Bronchial epithelial cell (primary cell): ENCODE measurements around the gene SDK2. TPM values are rescaled to one million over a fixed set of nuclear protein-coding genes. Genes with fewer than 3 reads are reported as not detected.

Source experiments
- DNase-seq: peaks from one replicate; pipeline ENCODE4 v3.0.0-alpha.2; 2010; ENCODE audit warnings: low read depth
- FAIRE-seq: peaks from 2 replicates; lab custom pipeline; 2011; peaks lifted over from hg19 to GRCh38; lab: Jason Lieb, UNC
- H3K27me3 ChIP-seq: 2 replicates; pipeline ENCODE4 v1.5.1; 2011; ENCODE audit warnings: low read length; ENCODE audit not compliant: control insufficient read depth, insufficient read depth
- H3K36me3 ChIP-seq: 2 replicates; pipeline ENCODE4 v1.5.1; 2011; ENCODE audit warnings: low read length; ENCODE audit not compliant: control insufficient read depth, insufficient read depth
- H3K4me3 ChIP-seq: 2 replicates; pipeline ENCODE4 v1.5.1; 2011; ENCODE audit warnings: mild to moderate bottlenecking, low read depth, low read length, control low read depth
- total RNA-seq: library from RNA; depleted of rRNA; stranded (reverse); fragments of >200 nt; gene quantifications from 2 replicates; pipeline ENCODE4 v1.2.1, GENCODE V29; 2014
- TF ChIP-seq, protein P1 (sequence below): IDR thresholded peaks from 2 replicates; pipeline ENCODE4 v1.5.1; 2011; ENCODE audit warnings: mild to moderate bottlenecking, moderate library complexity, low read length, control low read depth, inconsistent platforms; ENCODE audit not compliant: insufficient read depth, severe bottlenecking

SDK2 gene
- total RNA-seq, 1 donor from 2014 or later = 2.1 TPM

DNA sequence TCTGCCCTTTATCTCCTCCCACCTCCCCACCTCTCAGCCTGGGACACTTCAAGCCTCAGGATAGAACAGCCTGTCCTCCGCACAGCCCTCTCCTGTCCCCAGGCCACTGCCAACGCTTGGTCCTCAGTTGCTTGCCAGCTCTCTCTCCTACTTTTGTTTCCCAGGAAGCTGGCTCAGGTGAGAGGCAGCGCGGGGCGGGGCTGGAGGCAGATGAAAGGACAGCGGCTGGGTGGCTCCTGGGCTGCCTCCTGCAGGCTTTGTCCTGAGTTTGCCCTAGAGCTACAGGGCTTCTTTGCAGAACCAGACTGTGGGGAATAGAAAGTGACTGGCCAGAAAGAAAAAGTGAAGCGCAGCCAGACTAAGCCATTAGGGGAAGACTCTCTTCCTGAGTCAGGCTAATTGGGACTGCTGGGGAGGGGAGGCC is 284.2 kb downstream of the SDK2 start:
- DNase-seq (peak; percentile 58), FAIRE-seq (no peak)
- H3K36me3 ChIP-seq = peaks cover 7% of the 10 kb centered on the region
- TF ChIP-seq, protein P1, sequence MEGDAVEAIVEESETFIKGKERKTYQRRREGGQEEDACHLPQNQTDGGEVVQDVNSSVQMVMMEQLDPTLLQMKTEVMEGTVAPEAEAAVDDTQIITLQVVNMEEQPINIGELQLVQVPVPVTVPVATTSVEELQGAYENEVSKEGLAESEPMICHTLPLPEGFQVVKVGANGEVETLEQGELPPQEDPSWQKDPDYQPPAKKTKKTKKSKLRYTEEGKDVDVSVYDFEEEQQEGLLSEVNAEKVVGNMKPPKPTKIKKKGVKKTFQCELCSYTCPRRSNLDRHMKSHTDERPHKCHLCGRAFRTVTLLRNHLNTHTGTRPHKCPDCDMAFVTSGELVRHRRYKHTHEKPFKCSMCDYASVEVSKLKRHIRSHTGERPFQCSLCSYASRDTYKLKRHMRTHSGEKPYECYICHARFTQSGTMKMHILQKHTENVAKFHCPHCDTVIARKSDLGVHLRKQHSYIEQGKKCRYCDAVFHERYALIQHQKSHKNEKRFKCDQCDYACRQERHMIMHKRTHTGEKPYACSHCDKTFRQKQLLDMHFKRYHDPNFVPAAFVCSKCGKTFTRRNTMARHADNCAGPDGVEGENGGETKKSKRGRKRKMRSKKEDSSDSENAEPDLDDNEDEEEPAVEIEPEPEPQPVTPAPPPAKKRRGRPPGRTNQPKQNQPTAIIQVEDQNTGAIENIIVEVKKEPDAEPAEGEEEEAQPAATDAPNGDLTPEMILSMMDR = peak; percentile 52
- no peaks in the 10 kb centered on the region for H3K27me3 ChIP-seq
- no peak overlapping the region for H3K4me3 ChIP-seq

DNA sequence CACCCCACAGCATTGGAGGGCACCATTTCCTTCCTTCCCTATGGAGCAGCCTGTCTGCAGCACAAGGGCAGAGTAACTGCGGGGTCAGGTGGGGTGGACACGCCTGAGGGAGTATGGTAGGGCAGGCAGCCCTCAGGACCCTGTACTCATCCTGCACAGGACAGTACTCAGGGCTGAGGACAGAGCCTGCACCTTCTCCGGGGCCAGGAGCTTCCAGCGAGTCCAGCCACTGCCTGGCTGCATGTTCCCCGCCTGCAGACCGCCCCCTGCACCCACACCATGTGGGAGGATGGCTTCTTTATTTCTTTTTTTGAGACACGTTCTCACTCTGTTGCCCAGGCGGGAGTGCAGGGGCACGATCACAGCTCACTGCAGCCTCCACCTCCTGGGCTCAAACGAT is 284.9 kb downstream of the SDK2 start:
- H3K27me3 ChIP-seq = no peaks in the 10 kb centered on the region
- no peak overlapping the region for H3K4me3 ChIP-seq
- DNase-seq = no peak
- TF ChIP-seq, protein P1 = no peak
- no peak for FAIRE-seq
- peaks cover 7% of the 10 kb centered on the region for H3K36me3 ChIP-seq

GRCh38 chr17:73358668-73359067 is 285.6 kb downstream of the SDK2 start:
- H3K27me3 ChIP-seq = no peaks in the 10 kb centered on the region
- FAIRE-seq (no peak), DNase-seq (no peak)
- TF ChIP-seq, protein P1 = no peak
- H3K36me3 ChIP-seq = peaks cover 6% of the 10 kb centered on the region
- H3K4me3 ChIP-seq = no peak overlapping the region

DNA sequence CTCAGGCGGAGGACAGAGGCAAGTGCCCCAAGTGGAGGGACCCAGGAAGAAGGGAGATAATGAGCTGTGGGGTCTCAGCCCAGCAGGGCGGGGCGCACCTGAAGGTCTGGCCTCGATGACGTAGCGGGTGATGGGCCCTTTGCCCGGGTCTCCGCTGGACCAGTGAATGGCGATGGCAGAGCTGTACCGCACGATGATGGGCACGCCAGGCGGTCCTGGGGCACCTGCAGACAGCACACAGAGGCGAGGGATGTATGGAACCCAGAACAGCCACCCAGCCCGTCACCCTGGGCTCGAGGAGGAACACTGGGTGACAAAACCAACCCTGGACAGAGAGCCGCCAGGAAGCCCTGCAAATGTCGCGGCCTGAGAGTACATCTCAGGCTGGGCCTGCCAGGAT is 286.3 kb downstream of the SDK2 start:
- FAIRE-seq (no peak), DNase-seq (no peak)
- Histone ChIP-seq H3K36me3 (peaks cover 4% of the 10 kb centered on the region), H3K27me3 (no peaks in the 10 kb centered on the region), H3K4me3 (no peak overlapping the region)
- TF ChIP-seq, protein P1 = no peak

DNA sequence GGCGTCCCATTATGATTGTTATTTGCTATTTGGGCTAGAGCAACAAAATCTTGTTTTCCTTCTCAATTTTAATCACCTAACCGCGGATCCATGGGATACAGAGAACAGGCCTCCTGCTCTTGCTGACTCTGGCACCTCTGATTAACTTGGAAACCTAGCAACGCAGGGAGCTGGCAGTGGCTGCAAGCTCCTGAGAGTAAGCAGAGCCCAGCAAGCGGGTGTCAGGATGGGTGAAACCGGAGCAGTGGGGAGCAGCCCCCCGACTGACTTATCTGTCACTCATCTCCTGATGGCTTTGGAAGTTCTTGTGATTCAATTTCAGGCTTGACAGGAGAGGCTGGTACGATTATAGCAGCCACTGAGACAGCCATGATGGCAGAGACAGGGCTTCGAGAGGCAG is 286.9 kb downstream of the SDK2 start:
- FAIRE-seq (no peak), DNase-seq (no peak)
- TF ChIP-seq, protein P1 = no peak
- Histone ChIP-seq H3K27me3 (no peaks in the 10 kb centered on the region), H3K36me3 (peaks cover 4% of the 10 kb centered on the region), H3K4me3 (no peak overlapping the region)

DNA sequence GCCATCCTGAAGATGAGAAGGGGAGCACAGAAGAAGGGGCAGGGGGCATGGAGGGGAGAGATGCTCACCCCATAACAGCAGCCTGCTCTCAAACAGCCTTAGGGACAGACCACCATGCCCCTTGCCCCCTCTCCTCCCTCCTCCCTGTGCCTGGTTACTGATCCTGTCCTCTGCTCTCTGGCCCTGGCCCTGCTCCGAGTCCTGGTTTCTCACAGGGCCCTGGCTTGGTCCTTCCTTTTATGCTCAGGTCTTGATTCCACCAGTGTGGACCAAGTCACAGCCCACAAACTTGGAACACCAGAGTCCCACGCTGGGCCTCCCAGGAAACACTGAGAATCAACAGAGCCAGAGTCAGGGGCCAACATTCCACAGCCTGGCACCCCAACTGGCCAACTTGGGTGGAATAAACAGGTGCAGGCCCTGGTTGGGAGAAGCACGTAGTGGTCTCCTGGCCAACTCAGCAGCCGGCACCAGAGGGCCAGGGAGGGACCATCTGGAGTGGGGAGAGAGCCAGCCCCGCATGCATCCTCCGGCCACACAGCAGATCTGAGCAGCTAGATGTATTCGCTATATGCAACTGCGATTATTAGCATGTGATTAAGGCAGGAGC is 287.6 kb downstream of the SDK2 start:
- DNase-seq = no peak
- no peaks in the 10 kb centered on the region for H3K27me3 ChIP-seq
- peaks cover 4% of the 10 kb centered on the region for H3K36me3 ChIP-seq
- TF ChIP-seq, protein P1 = no peak
- H3K4me3 ChIP-seq = no peak overlapping the region
- peak; percentile 7 for FAIRE-seq
